Measurements from ENCODE around the gene GFRAL.

GRCh38 chr6:55448451-55448850 lies 121.2 kb downstream of the GFRAL start:
- no peak for TF ChIP-seq EZH2 (IDR thresholded peaks at IDR 0.05; ENCODE audit: borderline replicate concordance, low read length)
- TF ChIP-seq, protein P1, sequence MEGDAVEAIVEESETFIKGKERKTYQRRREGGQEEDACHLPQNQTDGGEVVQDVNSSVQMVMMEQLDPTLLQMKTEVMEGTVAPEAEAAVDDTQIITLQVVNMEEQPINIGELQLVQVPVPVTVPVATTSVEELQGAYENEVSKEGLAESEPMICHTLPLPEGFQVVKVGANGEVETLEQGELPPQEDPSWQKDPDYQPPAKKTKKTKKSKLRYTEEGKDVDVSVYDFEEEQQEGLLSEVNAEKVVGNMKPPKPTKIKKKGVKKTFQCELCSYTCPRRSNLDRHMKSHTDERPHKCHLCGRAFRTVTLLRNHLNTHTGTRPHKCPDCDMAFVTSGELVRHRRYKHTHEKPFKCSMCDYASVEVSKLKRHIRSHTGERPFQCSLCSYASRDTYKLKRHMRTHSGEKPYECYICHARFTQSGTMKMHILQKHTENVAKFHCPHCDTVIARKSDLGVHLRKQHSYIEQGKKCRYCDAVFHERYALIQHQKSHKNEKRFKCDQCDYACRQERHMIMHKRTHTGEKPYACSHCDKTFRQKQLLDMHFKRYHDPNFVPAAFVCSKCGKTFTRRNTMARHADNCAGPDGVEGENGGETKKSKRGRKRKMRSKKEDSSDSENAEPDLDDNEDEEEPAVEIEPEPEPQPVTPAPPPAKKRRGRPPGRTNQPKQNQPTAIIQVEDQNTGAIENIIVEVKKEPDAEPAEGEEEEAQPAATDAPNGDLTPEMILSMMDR (IDR thresholded peaks at IDR 0.05; ENCODE audit: low read length) = no peak
